H1 (cell line): ENCODE results near the gene BIN1. TPM values are rescaled to one million over a fixed set of nuclear protein-coding genes. Genes with fewer than 3 reads are reported as not detected.
A peak's percentile ranks its signal among the peaks of the same experiment; 100 is the strongest.

Source experiments
- CTCF ChIA-PET: fragments of 300-600 bp; sonication (Branson Sonifier 250); formaldehyde crosslinking; loops from one replicate; lab custom pipeline; 2021; ENCODE audit not compliant: partially characterized antibody; lab: Charles Lee
- POLR2A ChIA-PET: fragments of 300-600 bp; sonication (Branson Sonifier 250); formaldehyde crosslinking; loops from one replicate; lab custom pipeline; 2021; ENCODE audit warnings: inconsistent platforms; ENCODE audit not compliant: partially characterized antibody; lab: Charles Lee
- DNase-seq, 2 experiments: peaks; one replicate each; pipeline versions ENCODE4 v3.0.0 to v3.0.0-alpha.2; 2010 to 2022; ENCODE audit warnings: low spot score in 2 of 2, low read depth in 1 of 2, mixed read lengths in 1 of 2
- FAIRE-seq: peaks from 2 replicates; lab custom pipeline; 2011; peaks lifted over from hg19 to GRCh38; lab: Jason Lieb, UNC
- H2AFZ ChIP-seq: 2 replicates; pipeline ENCODE4 v1.8.1; 2012; ENCODE audit warnings: low read length, inconsistent platforms
- H2AK5ac ChIP-seq: 2 replicates; pipeline ENCODE4 v1.6.1; 2013; ENCODE audit warnings: low read depth, low read length
- H2BK120ac ChIP-seq: replicated peaks from 2 replicates; pipeline ENCODE3; 2013; ENCODE audit warnings: low read depth, low read length, inconsistent platforms
- H2BK12ac ChIP-seq: 2 replicates; pipeline ENCODE4 v1.6.1; 2013; ENCODE audit warnings: low read depth, low read length
- H2BK15ac ChIP-seq: 2 replicates; pipeline ENCODE4 v1.6.1; 2013; ENCODE audit warnings: low read length
- H2BK20ac ChIP-seq: 2 replicates; pipeline ENCODE4 v1.6.1; 2013; ENCODE audit warnings: low read length
- H2BK5ac ChIP-seq: 2 replicates; pipeline ENCODE4 v1.6.1; 2013; ENCODE audit warnings: low read depth, low read length
- H3K14ac ChIP-seq: 2 replicates; pipeline ENCODE4 v1.6.1; 2013; ENCODE audit warnings: inconsistent platforms; ENCODE audit not compliant: insufficient read length
- H3K18ac ChIP-seq: 2 replicates; pipeline ENCODE4 v1.6.1; 2013; ENCODE audit warnings: low read length; ENCODE audit errors: extremely low read depth
- H3K23ac ChIP-seq: 2 replicates; pipeline ENCODE4 v1.6.1; 2013; ENCODE audit warnings: inconsistent platforms; ENCODE audit not compliant: insufficient read length
- H3K23me2 ChIP-seq: 2 replicates; pipeline ENCODE4 v1.6.1; 2013; ENCODE audit warnings: low read depth, low read length
- H3K27ac ChIP-seq: 2 replicates; pipeline ENCODE4 v1.6.1; 2011; ENCODE audit warnings: low read depth, low read length, inconsistent platforms
- H3K27me3 ChIP-seq, 4 experiments: replicated peaks in 1 of 4; 1 replicate in 1 of 4; 2 replicates in 3 of 4; pipeline versions ENCODE4 v1.6.1 to v1.8.1; 2011 to 2013; ENCODE audit warnings: low read length in 3 of 4, mild to moderate bottlenecking in 3 of 4, inconsistent platforms in 2 of 4, mixed read lengths in 2 of 4, moderate library complexity in 1 of 4; ENCODE audit not compliant: control insufficient read depth in 3 of 4, insufficient read depth in 3 of 4; ENCODE audit errors: extremely low read depth in 1 of 4
- H3K36me3 ChIP-seq, 4 experiments: 2 replicates each; pipeline versions ENCODE4 v1.6.1 to v1.8.1; 2011 to 2013; ENCODE audit warnings: mild to moderate bottlenecking in 4 of 4, low read length in 3 of 4, moderate library complexity in 2 of 4, control low read depth in 1 of 4, inconsistent platforms in 1 of 4; ENCODE audit not compliant: insufficient read depth in 4 of 4, control insufficient read depth in 2 of 4
- H3K4ac ChIP-seq: replicated peaks from 2 replicates; pipeline ENCODE3; 2013; ENCODE audit warnings: low read length, low read depth, mixed read lengths, inconsistent platforms; ENCODE audit not compliant: insufficient read length
- H3K4me1 ChIP-seq, 4 experiments: replicated peaks in 1 of 4; 1 replicate in 1 of 4; 2 replicates in 3 of 4; pipeline versions ENCODE4 v1.6.1 to v1.8.1; 2011 to 2013; ENCODE audit warnings: low read length in 3 of 4, inconsistent platforms in 2 of 4, mixed read lengths in 1 of 4; ENCODE audit not compliant: insufficient read depth in 4 of 4, control insufficient read depth in 3 of 4
- H3K4me2 ChIP-seq, 2 experiments: 2 replicates each; pipeline versions ENCODE4 v1.6.1 to v1.8.1; 2011 to 2013; ENCODE audit warnings: low read depth in 2 of 2, low read length in 2 of 2, control low read depth in 1 of 2, inconsistent platforms in 1 of 2, mild to moderate bottlenecking in 1 of 2; ENCODE audit not compliant: insufficient read depth in 1 of 2
- H3K4me3 ChIP-seq, 4 experiments: fragments of 200-600, 300-600 bp in 1 of 4; sonication (generic), shearing (Covaris generic), sonication (Bioruptor Twin) in 1 of 4; 2 replicates each; pipeline versions ENCODE4 v1.5.1 to v1.8.1; 2011 to 2016; ENCODE audit warnings: low read length in 4 of 4, low read depth in 3 of 4, control low read depth in 2 of 4, inconsistent platforms in 2 of 4, mild to moderate bottlenecking in 2 of 4, mixed read lengths in 1 of 4, moderate library complexity in 1 of 4; ENCODE audit not compliant: insufficient read depth in 2 of 4; ENCODE audit errors: extremely low read depth in 1 of 4
- H3K56ac ChIP-seq: replicated peaks from 2 replicates; pipeline ENCODE3; 2013; ENCODE audit warnings: low read depth, mild to moderate bottlenecking, mixed read lengths, low read length, inconsistent platforms; ENCODE audit not compliant: insufficient read length
- H3K79me1 ChIP-seq: 2 replicates; pipeline ENCODE4 v1.6.1; 2013; ENCODE audit warnings: low read depth, low read length, control low read depth
- H3K79me2 ChIP-seq, 2 experiments: 2 replicates each; pipeline versions ENCODE4 v1.6.1 to v1.8.1; 2012 to 2013; ENCODE audit warnings: low read length in 2 of 2, mild to moderate bottlenecking in 2 of 2, inconsistent platforms in 1 of 2; ENCODE audit not compliant: insufficient read depth in 2 of 2, control insufficient read depth in 1 of 2
- H3K9ac ChIP-seq, 4 experiments: replicated peaks in 1 of 4; 1 replicate in 1 of 4; 2 replicates in 3 of 4; pipeline versions ENCODE4 v1.6.1 to v1.8.1; 2011 to 2013; ENCODE audit warnings: low read depth in 3 of 4, low read length in 3 of 4, control low read depth in 2 of 4, mild to moderate bottlenecking in 2 of 4, moderate library complexity in 2 of 4, inconsistent platforms in 1 of 4; ENCODE audit errors: extremely low read depth in 1 of 4
- H3K9me3 ChIP-seq, 2 experiments: 2 replicates each; pipeline versions ENCODE4 v1.6.1 to v1.8.1; 2012 to 2013; ENCODE audit warnings: mild to moderate bottlenecking in 2 of 2, moderate library complexity in 2 of 2, control low read depth in 1 of 2, inconsistent platforms in 1 of 2, low read depth in 1 of 2, low read length in 1 of 2, mixed read lengths in 1 of 2; ENCODE audit not compliant: insufficient read depth in 2 of 2
- H4K20me1 ChIP-seq, 2 experiments: replicated peaks in 1 of 2; 2 replicates each; pipeline versions ENCODE3 to v1.8.1; 2011 to 2013; ENCODE audit warnings: inconsistent platforms in 2 of 2, low read length in 2 of 2, mild to moderate bottlenecking in 1 of 2; ENCODE audit not compliant: insufficient read depth in 2 of 2, control insufficient read depth in 1 of 2
- H4K5ac ChIP-seq: 2 replicates; pipeline ENCODE4 v1.6.1; 2013; ENCODE audit warnings: low read length, low read depth, mixed read lengths, inconsistent platforms; ENCODE audit not compliant: insufficient read length
- H4K8ac ChIP-seq: 2 replicates; pipeline ENCODE4 v1.8.0; 2013; ENCODE audit warnings: mild to moderate bottlenecking, moderate library complexity, low read length, inconsistent platforms; ENCODE audit not compliant: insufficient read depth; ENCODE audit errors: extremely low read depth
- H4K91ac ChIP-seq: replicated peaks from 2 replicates; pipeline ENCODE3; 2013; ENCODE audit warnings: low read length, mixed read lengths, inconsistent platforms; ENCODE audit not compliant: insufficient read length
- WGBS, 2 experiments: shearing (Covaris generic) in 1 of 2; methylation state at CpG; one replicate each; pipeline versions ENCODE4 v1.1.6 to v1.1.7; 2013 to 2015; ENCODE audit warnings: low lambda C conversion rate in 2 of 2, mixed read lengths in 2 of 2, inconsistent platforms in 1 of 2, low coverage in 1 of 2, missing lambda C conversion rate in 1 of 2; ENCODE audit not compliant: insufficient replicate concordance in 2 of 2, insufficient coverage in 1 of 2, insufficient read length in 1 of 2; ENCODE audit errors: extremely low coverage in 1 of 2, missing lambda C conversion rate in 1 of 2; 5-methylcytosine and 5-hydroxymethylcytosine counted together
- polyA plus RNA-seq, 7 experiments: library from polyadenylated mRNA; depleted of rRNA in 3 of 7; stranded (reverse) in 5 of 7; unstranded in 2 of 7; fragments of >200 nt in 5 of 7; fragments of 200-250 nt in 2 of 7; gene quantifications; 1 replicate in 5 of 7; 2 replicates in 1 of 7; 4 replicates in 1 of 7; pipeline versions ENCODE4 v1.2.1 to v1.2.3, GENCODE V29; 2011 to 2013; ENCODE audit warnings: missing spikeins in 2 of 7, mixed read lengths in 2 of 7
- total RNA-seq: library from RNA; stranded (reverse); fragmentation: NEBNext Ultra II Directional; extraction: Animal tissue kit (Norgen Biotek cat#: 25700); gene quantifications from 2 replicates; pipeline ENCODE4 v1.2.1, GENCODE V29; 2021

The BIN1 gene
- total and polyA plus RNA-seq, 2 of the 8 experiments (the other 6 are each of a cell fraction or from before 2014, with no cell fraction given): 23.6 to 35.6 TPM

DNA sequence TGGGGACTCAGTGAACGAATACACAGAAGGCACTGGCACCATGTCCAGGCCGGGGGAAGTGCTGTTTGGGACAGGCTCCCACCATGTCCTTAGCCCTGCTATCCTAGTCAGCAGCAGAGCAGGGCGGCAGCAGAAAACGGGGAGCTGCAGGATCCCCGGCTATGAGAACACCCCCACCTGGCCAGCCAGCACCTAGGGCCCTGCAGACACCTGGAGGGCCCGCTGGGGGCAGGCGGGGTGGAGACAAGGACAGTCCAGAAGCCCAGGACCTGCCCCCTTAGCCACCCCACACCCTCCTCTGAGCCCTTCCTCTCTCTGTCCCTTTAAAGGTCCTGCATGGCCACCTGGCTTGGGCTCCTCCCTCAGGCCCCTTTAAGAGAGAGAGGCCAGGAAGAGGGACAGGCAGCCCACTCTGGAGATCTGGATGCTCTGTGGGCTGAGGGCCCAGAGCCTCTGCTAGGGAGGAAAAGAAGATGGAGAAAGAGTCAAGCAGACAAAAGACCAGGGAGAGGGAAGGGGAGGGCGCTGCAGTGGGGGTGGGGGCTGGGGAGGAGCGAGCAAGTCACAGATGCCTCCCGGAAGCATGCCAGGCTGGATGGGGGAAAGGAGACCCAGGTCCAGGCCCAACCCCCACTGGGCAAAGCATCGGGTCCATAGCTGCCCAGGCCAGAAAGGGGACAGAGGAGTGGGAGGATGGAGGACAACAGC lies 48.6 kb downstream of the BIN1 start:
- no peak overlapping the region for H2BK20ac ChIP-seq
- no peaks in the 10 kb centered on the region for H3K79me2 ChIP-seq
- H4K8ac ChIP-seq: no peak overlapping the region
- H3K18ac ChIP-seq: no peak overlapping the region
- H3K27me3 ChIP-seq: no peaks in the 10 kb centered on the region
- H4K5ac ChIP-seq: no peak overlapping the region
- no peak overlapping the region for H3K4me2 ChIP-seq
- H3K23ac ChIP-seq: no peak overlapping the region
- no peaks in the 10 kb centered on the region for H3K23me2 ChIP-seq
- no peaks in the 10 kb centered on the region for H3K9me3 ChIP-seq
- H2AK5ac ChIP-seq: no peak overlapping the region
- no peak overlapping the region for H4K91ac ChIP-seq
- no peak overlapping the region for H3K56ac ChIP-seq
- 0 out of 2 replicates have a peak overlapping the region, but pooled peaks have one; percentile 72 for H2BK15ac ChIP-seq
- no peak overlapping the region for H2AFZ ChIP-seq
- POLR2A ChIA-PET: no interaction called here
- CTCF ChIA-PET: interaction anchor here (0.9 to 1.6 kb wide), 2 partner anchors 9 to 15 kb away, joined by 3 to 5 read pairs; no protein-coding TSS in a partner anchor
- no peaks in the 10 kb centered on the region for H3K79me1 ChIP-seq
- H3K27ac ChIP-seq: no peak overlapping the region
- no peak for FAIRE-seq
- H3K4ac ChIP-seq: no peak overlapping the region
- H3K14ac ChIP-seq: no peak overlapping the region
- no peak overlapping the region for H2BK120ac ChIP-seq
- H4K20me1 ChIP-seq: peaks cover 0 to 3% of the 10 kb centered on the region in 2 experiments
- no peaks in the 10 kb centered on the region for H3K4me1 ChIP-seq
- H2BK5ac ChIP-seq: no peak overlapping the region
- no peak overlapping the region for H2BK12ac ChIP-seq
- no peak overlapping the region for H3K9ac ChIP-seq
- no peak overlapping the region for H3K4me3 ChIP-seq
- WGBS, 2 experiments: 88% methylated on average over 7 of the region's 11 CpGs; no CpG with 5 or more reads in 1 of the 2 experiments
- no peak for DNase-seq
- H3K36me3 ChIP-seq: peaks cover 0 to 3% (median 0%) of the 10 kb centered on the region in 4 experiments; a peak in 2 of 8 replicates
